Fibroblast of pulmonary artery (primary cell): ENCODE data around the gene GPR15.

Source experiments
- DNase-seq: peaks from one replicate; pipeline ENCODE4 v3.0.0-alpha.2; 2010; ENCODE audit warnings: low read depth
- H3K4me3 ChIP-seq: replicated peaks from 2 replicates; pipeline ENCODE4 v1.5.1; 2011; ENCODE audit warnings: low read depth, mild to moderate bottlenecking, control low read depth, low read length, moderate library complexity
- CTCF ChIP-seq: IDR thresholded peaks from 2 replicates; pipeline ENCODE4 v1.5.1; 2011; ENCODE audit warnings: mild to moderate bottlenecking, control low read depth, low read length, inconsistent platforms; ENCODE audit errors: missing control alignments

Gene GPR15

GRCh38 chr3:98563661-98564281, 32.0 kb downstream of the GPR15 start:
- no peak overlapping the region for H3K4me3 ChIP-seq
- no peak for TF ChIP-seq CTCF
- DNase-seq: peak; percentile 66

GRCh38 chr3:98564282-98565005, 32.7 kb downstream of the GPR15 start:
- no peak for DNase-seq
- no peak for TF ChIP-seq CTCF

GRCh38 chr3:98565237-98565643, 33.5 kb downstream of the GPR15 start:
- TF ChIP-seq CTCF: no peak
- no peak overlapping the region for H3K4me3 ChIP-seq
- DNase-seq: no peak

More at GRCh38 chr3:98564282-98565005, 32.7 kb downstream of the GPR15 start:
- H3K4me3 ChIP-seq: no peak overlapping the region

- no peak for DNase-seq
- no peak for TF ChIP-seq CTCF
- no peak overlapping the region for H3K4me3 ChIP-seq
Measured at GRCh38 chr3:98565843-98566242, 34.1 kb downstream of the GPR15 start.

GRCh38 chr3:98567666-98568270, 36.0 kb downstream of the GPR15 start:
- H3K4me3 ChIP-seq: no peak overlapping the region
- no peak for TF ChIP-seq CTCF
- DNase-seq: no peak

GRCh38 chr3:98568402-98568801, 36.6 kb downstream of the GPR15 start:
- DNase-seq: no peak
- no peak overlapping the region for H3K4me3 ChIP-seq
- no peak for TF ChIP-seq CTCF
